ENCODE results near the gene IL23R.

GRCh38 chr1:67137307-67137753 is 28.9 kb upstream of the IL23R start:
- TF ChIP-seq CTCF (IDR thresholded peaks at IDR 0.05) = no peak
- TF ChIP-seq POLR2AphosphoS5 (IDR thresholded peaks at IDR 0.05) = no peak
- TF ChIP-seq POLR2A (IDR thresholded peaks at IDR 0.05) = no peak
